LNCaP clone FGC (cell line): ENCODE data around the gene MTA2.
"Not testable (repeated sequence)": the region's sequence is repeated elsewhere in the genome, so short reads cannot be mapped to it uniquely, and the experiment has no call there.

Experiments
- DNase-seq: peaks from one replicate; pipeline ENCODE4 v3.0.0-alpha.2; 2011; ENCODE audit warnings: low read depth
- H3K4me3 ChIP-seq: 2 replicates; pipeline ENCODE4 v1.5.1; 2011; ENCODE audit warnings: mild to moderate bottlenecking, low read depth, low read length, control low read depth
- CTCF ChIP-seq: IDR thresholded peaks from 2 replicates; pipeline ENCODE4 v1.5.1; 2012; ENCODE audit warnings: mild to moderate bottlenecking; ENCODE audit not compliant: control insufficient read depth, insufficient read depth; ENCODE audit errors: extremely low read depth

The MTA2 gene

GRCh38 chr11:62601372-62602140 is at the start of gene MTA2:
TSS of gene MTA2 (minus strand) at chr11:62601865. CDS start at chr11:62601450, 415 bp downstream.
- TF ChIP-seq CTCF: no peak
- H3K4me3 ChIP-seq: peak within 1 kb of the TSS; percentile 99
- DNase-seq: peak; percentile 93

GRCh38 chr11:62650283-62650682 is 48.6 kb upstream of the MTA2 start:
- DNase-seq, H3K4me3 ChIP-seq: not testable (repeated sequence)

- no peak for DNase-seq
- TF ChIP-seq CTCF: no peak
- no peak overlapping the region for H3K4me3 ChIP-seq
These were observed 47.8 kb upstream of the MTA2 start for GRCh38 chr11:62649486-62649885.

- no peak for TF ChIP-seq CTCF
- DNase-seq: no peak
- no peak overlapping the region for H3K4me3 ChIP-seq
These were observed 47.3 kb upstream of the MTA2 start for GRCh38 chr11:62648967-62649364.

GRCh38 chr11:62648185-62648966 is 46.7 kb upstream of the MTA2 start:
- no peak for TF ChIP-seq CTCF
- H3K4me3 ChIP-seq: no peak overlapping the region
- DNase-seq: no peak

GRCh38 chr11:62647609-62648005 is 45.9 kb upstream of the MTA2 start:
- no peak for TF ChIP-seq CTCF
- DNase-seq: no peak
- no peak overlapping the region for H3K4me3 ChIP-seq

- no peak for DNase-seq
- TF ChIP-seq CTCF: no peak
- H3K4me3 ChIP-seq: peak overlapping the region; percentile 6; the same call in 1 of the 2 replicates
These were observed 45.4 kb upstream of the MTA2 start for GRCh38 chr11:62646825-62647608.
